RWPE2 (cell line): ENCODE results near the gene LECT2.

Experiments
- ATAC-seq: fragments of 200-7000 bp; cut with Tn5 transposase; 3 replicates; pipeline ENCODE4 v1.9.1; 2021; ENCODE audit warnings: low read depth
- DNase-seq: peaks from one replicate; pipeline ENCODE4 v3.0.0-alpha.2; 2020; ENCODE audit warnings: low spot score
- H3K27ac ChIP-seq: fragments of 450-650 bp; 2 replicates; pipeline ENCODE4 v1.5.1; 2017; ENCODE audit warnings: mild to moderate bottlenecking; ENCODE audit not compliant: poor library complexity, severe bottlenecking
- H3K27me3 ChIP-seq: fragments of 250-450 bp; sonication (Bioruptor Pico); 2 replicates; pipeline ENCODE4 v1.5.1; 2021; ENCODE audit warnings: mild to moderate bottlenecking, moderate library complexity; ENCODE audit not compliant: insufficient read depth, poor library complexity, severe bottlenecking
- H3K36me3 ChIP-seq: fragments of 250-450 bp; sonication (Bioruptor Pico); 2 replicates; pipeline ENCODE4 v1.5.1; 2020; ENCODE audit warnings: low read depth, mild to moderate bottlenecking, moderate library complexity
- H3K4me1 ChIP-seq: fragments of 250-450 bp; sonication (Bioruptor Pico); 2 replicates; pipeline ENCODE4 v1.5.1; 2021; ENCODE audit warnings: mild to moderate bottlenecking, moderate library complexity; ENCODE audit not compliant: insufficient read depth, poor library complexity, severe bottlenecking
- H3K4me3 ChIP-seq: fragments of 250-450 bp; sonication (Bioruptor Pico); 2 replicates; pipeline ENCODE4 v1.5.1; 2021; ENCODE audit warnings: mild to moderate bottlenecking, moderate library complexity; ENCODE audit not compliant: severe bottlenecking
- H3K9me3 ChIP-seq: fragments of 250-450 bp; sonication (Bioruptor Pico); 2 replicates; pipeline ENCODE4 v1.5.1; 2021; ENCODE audit warnings: mild to moderate bottlenecking, moderate library complexity; ENCODE audit not compliant: severe bottlenecking
- CTCF ChIP-seq: fragments of 450-650 bp; IDR thresholded peaks from one replicate; pipeline ENCODE4 v1.5.1; 2017; ENCODE audit warnings: mild to moderate bottlenecking, moderate library complexity; ENCODE audit not compliant: poor library complexity, severe bottlenecking

The LECT2 gene

GRCh38 chr5:135989686-135990085 is 34.9 kb upstream of the LECT2 start:
- DNase-seq = no peak
- no peak for TF ChIP-seq CTCF
- Histone ChIP-seq H3K27me3 (no peaks in the 10 kb centered on the region), H3K4me3 (no peak overlapping the region), H3K9me3 (no peaks in the 10 kb centered on the region), H3K4me1 (peaks cover 16% of the 10 kb centered on the region), H3K36me3 (no peaks in the 10 kb centered on the region), H3K27ac (no peak overlapping the region)
- no peak for ATAC-seq

- DNase-seq (no peak), ATAC-seq (no peak)
- Histone ChIP-seq H3K4me1 (peaks cover 4% of the 10 kb centered on the region), H3K27ac (no peak overlapping the region), H3K9me3 (no peaks in the 10 kb centered on the region), H3K36me3 (no peaks in the 10 kb centered on the region), H3K4me3 (no peak overlapping the region), H3K27me3 (no peaks in the 10 kb centered on the region)
- no peak for TF ChIP-seq CTCF
Measured at GRCh38 chr5:135988546-135988945, 33.8 kb upstream of the LECT2 start.

GRCh38 chr5:135986891-135987401 is 32.2 kb upstream of the LECT2 start:
- no peaks in the 10 kb centered on the region for H3K9me3 ChIP-seq
- no peak for TF ChIP-seq CTCF

GRCh38 chr5:135986401-135986800 is 31.6 kb upstream of the LECT2 start:
- no peak overlapping the region for H3K27ac ChIP-seq

More at GRCh38 chr5:135986891-135987401, 32.2 kb upstream of the LECT2 start:
- no peaks in the 10 kb centered on the region for H3K4me1 ChIP-seq
- H3K27me3 ChIP-seq = no peaks in the 10 kb centered on the region
- ATAC-seq = no peak
- H3K27ac ChIP-seq = no peak overlapping the region
- DNase-seq = no peak
- H3K36me3 ChIP-seq = no peaks in the 10 kb centered on the region
- H3K4me3 ChIP-seq = no peak overlapping the region

More at GRCh38 chr5:135986401-135986800, 31.6 kb upstream of the LECT2 start:
- no peak overlapping the region for H3K4me3 ChIP-seq
- ATAC-seq = no peak
- no peaks in the 10 kb centered on the region for H3K27me3 ChIP-seq
- H3K36me3 ChIP-seq = no peaks in the 10 kb centered on the region
- H3K9me3 ChIP-seq = no peaks in the 10 kb centered on the region
- H3K4me1 ChIP-seq = no peaks in the 10 kb centered on the region
- TF ChIP-seq CTCF = no peak
- DNase-seq = no peak
